Effector memory CD8-positive, alpha-beta T cell (primary cell): ENCODE measurements around the gene SIK2.
A peak's percentile ranks its signal among the peaks of the same experiment; 100 is the strongest.
"Not testable (repeated sequence)": the region's sequence is repeated elsewhere in the genome, so short reads cannot be mapped to it uniquely, and the experiment has no call there.

Source experiments
- ATAC-seq: fragments of 150-1000 bp; cut with Tn5 transposase; replicated peaks from 2 replicates; pipeline ENCODE4 v1.10.0; 2021; ENCODE audit warnings: mild to moderate bottlenecking, moderate library complexity
- DNase-seq, 3 experiments: peaks; one replicate each; pipeline ENCODE4 v3.0.0; 2021
- H3K27ac Mint-ChIP-seq, 2 donors: one replicate each; pipeline ENCODE4 v1.8.0; 2022; ENCODE audit warnings: mild to moderate bottlenecking in 2 of 2, mixed read lengths in 2 of 2, moderate library complexity in 2 of 2
- H3K27me3 Mint-ChIP-seq, 2 donors: one replicate each; pipeline ENCODE4 v1.8.0; 2022; ENCODE audit warnings: mixed read lengths in 2 of 2
- H3K36me3 Mint-ChIP-seq: one replicate; pipeline ENCODE4 v1.8.0; 2022; ENCODE audit warnings: mild to moderate bottlenecking, moderate library complexity, mixed read lengths; ENCODE audit not compliant: insufficient read depth
- H3K4me1 Mint-ChIP-seq, 2 donors: one replicate each; pipeline ENCODE4 v1.8.0; 2022; ENCODE audit warnings: low read depth in 2 of 2, mixed read lengths in 2 of 2
- H3K4me3 Mint-ChIP-seq, 2 donors: one replicate each; pipeline ENCODE4 v1.8.0; 2022; ENCODE audit warnings: mild to moderate bottlenecking in 2 of 2, mixed read lengths in 2 of 2, moderate library complexity in 2 of 2
- H3K9me3 Mint-ChIP-seq, 2 donors: one replicate each; pipeline ENCODE4 v1.8.0; 2022; ENCODE audit warnings: mixed read lengths in 2 of 2

Gene SIK2

GRCh38 chr11:111707691-111708067, 105.4 kb downstream of the SIK2 start:
- H3K4me3 Mint-ChIP-seq, result no peak overlapping the region
- peaks cover 48% of the 10 kb centered on the region for H3K36me3 Mint-ChIP-seq
- H3K4me1 Mint-ChIP-seq, result no peaks in the 10 kb centered on the region
- ATAC-seq (no peak), DNase-seq (no peak)
- no peak overlapping the region for H3K27ac Mint-ChIP-seq
- no peaks in the 10 kb centered on the region for H3K9me3 Mint-ChIP-seq
- H3K27me3 Mint-ChIP-seq, result no peaks in the 10 kb centered on the region

GRCh38 chr11:111714522-111714921, 112.3 kb downstream of the SIK2 start:
- DNase-seq, result no peak

GRCh38 chr11:111715142-111715816, 113.0 kb downstream of the SIK2 start:
- H3K27ac Mint-ChIP-seq, result no peak overlapping the region
- H3K9me3 Mint-ChIP-seq, result no peaks in the 10 kb centered on the region
- H3K27me3 Mint-ChIP-seq, result no peaks in the 10 kb centered on the region
- no peak overlapping the region for H3K4me3 Mint-ChIP-seq
- DNase-seq (no peak), ATAC-seq (no peak)
- H3K4me1 Mint-ChIP-seq, result peaks cover 2 to 7% of the 10 kb centered on the region in 2 donors
- peaks cover 43% of the 10 kb centered on the region for H3K36me3 Mint-ChIP-seq

More at GRCh38 chr11:111714522-111714921, 112.3 kb downstream of the SIK2 start:
- Mint-ChIP-seq H3K27me3 (no peaks in the 10 kb centered on the region), H3K4me3 (no peak overlapping the region), H3K4me1 (peaks cover 0 to 7% of the 10 kb centered on the region in 2 donors), H3K27ac (peak overlapping the region; percentile 6 to 36), H3K36me3 (peaks cover 45% of the 10 kb centered on the region), H3K9me3 (no peaks in the 10 kb centered on the region)
- ATAC-seq, result no peak

- not testable (repeated sequence) for H3K27ac Mint-ChIP-seq, H3K4me1 Mint-ChIP-seq, ATAC-seq, H3K4me3 Mint-ChIP-seq, DNase-seq, H3K27me3 Mint-ChIP-seq, H3K9me3 Mint-ChIP-seq
- H3K36me3 Mint-ChIP-seq, result peaks cover 55% of the 10 kb centered on the region
Observed at GRCh38 chr11:111717660-111718059, 115.4 kb downstream of the SIK2 start.

GRCh38 chr11:111718436-111718835, 116.2 kb downstream of the SIK2 start:
- Mint-ChIP-seq H3K9me3 (no peaks in the 10 kb centered on the region), H3K27me3 (no peaks in the 10 kb centered on the region), H3K4me3 (no peak overlapping the region), H3K36me3 (peaks cover 52% of the 10 kb centered on the region), H3K4me1 (peaks cover 2 to 6% of the 10 kb centered on the region in 2 donors), H3K27ac (peak overlapping the region in 1 of 2 donors; percentile 22)
- ATAC-seq, result no peak
- no peak for DNase-seq

GRCh38 chr11:111718859-111719258, 116.6 kb downstream of the SIK2 start:
- no peak for DNase-seq
- Mint-ChIP-seq H3K4me3 (no peak overlapping the region), H3K27ac (peak overlapping the region in 1 of 2 donors; percentile 35), H3K27me3 (no peaks in the 10 kb centered on the region), H3K36me3 (peaks cover 54% of the 10 kb centered on the region), H3K4me1 (peaks cover 2 to 4% of the 10 kb centered on the region in 2 donors), H3K9me3 (no peaks in the 10 kb centered on the region)
- no peak for ATAC-seq

GRCh38 chr11:111719379-111719778, 117.1 kb downstream of the SIK2 start:
- no peak overlapping the region for H3K4me3 Mint-ChIP-seq
- no peak for DNase-seq
- peaks cover 2 to 4% of the 10 kb centered on the region in 2 donors for H3K4me1 Mint-ChIP-seq
- H3K27me3 Mint-ChIP-seq, result no peaks in the 10 kb centered on the region
- no peak for ATAC-seq
- no peaks in the 10 kb centered on the region for H3K9me3 Mint-ChIP-seq
- H3K36me3 Mint-ChIP-seq, result peaks cover 59% of the 10 kb centered on the region
- peak overlapping the region; percentile 35 to 79 for H3K27ac Mint-ChIP-seq

GRCh38 chr11:111720801-111721494, 118.7 kb downstream of the SIK2 start:
- H3K27ac Mint-ChIP-seq, result no peak overlapping the region

GRCh38 chr11:111722501-111722900, 120.3 kb downstream of the SIK2 start:
- Mint-ChIP-seq H3K4me1 (peaks cover 0 to 2% of the 10 kb centered on the region in 2 donors), H3K27me3 (no peaks in the 10 kb centered on the region), H3K4me3 (no peak overlapping the region), H3K36me3 (peaks cover 66% of the 10 kb centered on the region), H3K27ac (peak overlapping the region in 1 of 2 donors; percentile 20), H3K9me3 (no peaks in the 10 kb centered on the region)
- ATAC-seq, result no peak
- DNase-seq, result no peak

More at GRCh38 chr11:111720801-111721494, 118.7 kb downstream of the SIK2 start:
- Mint-ChIP-seq H3K4me1 (peaks cover 2 to 4% of the 10 kb centered on the region in 2 donors), H3K36me3 (peaks cover 63% of the 10 kb centered on the region), H3K9me3 (no peaks in the 10 kb centered on the region), H3K27me3 (no peaks in the 10 kb centered on the region), H3K4me3 (no peak overlapping the region)
- no peak for DNase-seq
- ATAC-seq, result no peak

- H3K9me3 Mint-ChIP-seq, result no peaks in the 10 kb centered on the region
- no peak overlapping the region for H3K27ac Mint-ChIP-seq
- H3K4me1 Mint-ChIP-seq, result peaks cover 0 to 2% of the 10 kb centered on the region in 2 donors
- H3K36me3 Mint-ChIP-seq, result peaks cover 65% of the 10 kb centered on the region
- H3K27me3 Mint-ChIP-seq, result no peaks in the 10 kb centered on the region
- DNase-seq (no peak), ATAC-seq (no peak)
- no peak overlapping the region for H3K4me3 Mint-ChIP-seq
Observed at GRCh38 chr11:111723595-111723994, 121.3 kb downstream of the SIK2 start.

- no peak overlapping the region for H3K27ac Mint-ChIP-seq
- H3K4me3 Mint-ChIP-seq, result no peak overlapping the region
- ATAC-seq, result no peak
- H3K9me3 Mint-ChIP-seq, result no peaks in the 10 kb centered on the region
- H3K36me3 Mint-ChIP-seq, result peaks cover 57% of the 10 kb centered on the region
- DNase-seq, result no peak
- no peaks in the 10 kb centered on the region for H3K27me3 Mint-ChIP-seq
- peaks cover 0 to 2% of the 10 kb centered on the region in 2 donors for H3K4me1 Mint-ChIP-seq
Observed at GRCh38 chr11:111724615-111725129, 122.4 kb downstream of the SIK2 start.

- Mint-ChIP-seq H3K27ac (no peak overlapping the region), H3K36me3 (peaks cover 52% of the 10 kb centered on the region), H3K9me3 (no peaks in the 10 kb centered on the region), H3K4me1 (no peaks in the 10 kb centered on the region), H3K27me3 (no peaks in the 10 kb centered on the region), H3K4me3 (no peak overlapping the region)
- DNase-seq, result no peak
- no peak for ATAC-seq
Observed at GRCh38 chr11:111725621-111726020, 123.4 kb downstream of the SIK2 start.

- Mint-ChIP-seq H3K4me1 (no peaks in the 10 kb centered on the region), H3K4me3 (no peak overlapping the region), H3K9me3 (no peaks in the 10 kb centered on the region), H3K36me3 (peaks cover 45% of the 10 kb centered on the region), H3K27ac (peak overlapping the region in 1 of 2 donors; percentile 2), H3K27me3 (no peaks in the 10 kb centered on the region)
- ATAC-seq (no peak), DNase-seq (no peak)
Observed at GRCh38 chr11:111726301-111726713, 124.1 kb downstream of the SIK2 start.

- Mint-ChIP-seq H3K4me1 (no peaks in the 10 kb centered on the region), H3K9me3 (no peaks in the 10 kb centered on the region), H3K27ac (no peak overlapping the region), H3K4me3 (no peak overlapping the region), H3K36me3 (peaks cover 36% of the 10 kb centered on the region), H3K27me3 (no peaks in the 10 kb centered on the region)
- DNase-seq, result no peak
- no peak for ATAC-seq
Observed at GRCh38 chr11:111727431-111727830, 125.2 kb downstream of the SIK2 start.
